NCI-H345 (cell line): ENCODE data around the gene EIF1AD.
A peak's percentile ranks its signal among the peaks of the same experiment; 100 is the strongest.
"Not testable (repeated sequence)": the region's sequence is repeated elsewhere in the genome, so short reads cannot be mapped to it uniquely, and the experiment has no call there.

Source experiments
- DNase-seq: peaks from one replicate; lab custom pipeline; 2025; lab: John Stamatoyannopoulos, UW

Gene EIF1AD

DNA sequence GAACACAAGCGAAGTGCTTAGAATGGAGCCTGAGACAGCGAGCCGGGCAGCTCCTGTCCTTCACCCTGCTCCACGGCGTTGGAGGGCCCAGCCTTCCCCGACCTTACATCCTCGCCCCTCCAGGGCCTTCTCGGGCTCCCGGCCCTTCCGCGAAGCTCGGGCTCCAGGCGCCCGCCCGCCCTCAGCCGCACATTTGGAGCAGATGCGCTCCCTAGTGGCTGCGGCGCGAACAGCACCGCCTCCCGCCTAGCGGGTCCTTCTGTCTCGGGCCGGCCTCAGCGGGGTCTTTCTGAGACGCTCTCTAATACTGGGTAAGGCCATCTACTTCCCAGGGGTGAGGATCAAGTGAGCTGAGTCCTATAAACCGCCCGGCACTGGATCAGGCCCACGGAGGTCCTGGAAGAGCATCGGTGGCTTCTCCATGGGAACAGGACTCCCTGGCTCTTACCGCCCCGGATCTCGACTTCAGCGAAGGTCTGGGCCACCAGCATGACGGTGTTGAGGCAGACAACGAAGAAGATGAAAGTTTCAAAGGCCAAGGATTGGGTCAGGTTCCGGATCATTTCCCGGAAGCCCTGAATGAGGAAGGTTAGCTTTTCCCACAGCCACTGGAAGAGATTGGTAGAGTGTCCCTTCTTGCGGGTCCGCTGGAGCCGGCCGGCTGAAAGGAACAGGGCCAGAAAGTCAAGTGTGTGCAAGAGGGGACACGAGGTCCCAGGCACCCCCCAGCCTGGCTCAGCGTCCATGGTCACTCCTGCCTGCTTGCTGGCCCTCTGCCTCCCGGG is 20.6 kb upstream of the EIF1AD start:
- peak; percentile 68 for DNase-seq

DNA sequence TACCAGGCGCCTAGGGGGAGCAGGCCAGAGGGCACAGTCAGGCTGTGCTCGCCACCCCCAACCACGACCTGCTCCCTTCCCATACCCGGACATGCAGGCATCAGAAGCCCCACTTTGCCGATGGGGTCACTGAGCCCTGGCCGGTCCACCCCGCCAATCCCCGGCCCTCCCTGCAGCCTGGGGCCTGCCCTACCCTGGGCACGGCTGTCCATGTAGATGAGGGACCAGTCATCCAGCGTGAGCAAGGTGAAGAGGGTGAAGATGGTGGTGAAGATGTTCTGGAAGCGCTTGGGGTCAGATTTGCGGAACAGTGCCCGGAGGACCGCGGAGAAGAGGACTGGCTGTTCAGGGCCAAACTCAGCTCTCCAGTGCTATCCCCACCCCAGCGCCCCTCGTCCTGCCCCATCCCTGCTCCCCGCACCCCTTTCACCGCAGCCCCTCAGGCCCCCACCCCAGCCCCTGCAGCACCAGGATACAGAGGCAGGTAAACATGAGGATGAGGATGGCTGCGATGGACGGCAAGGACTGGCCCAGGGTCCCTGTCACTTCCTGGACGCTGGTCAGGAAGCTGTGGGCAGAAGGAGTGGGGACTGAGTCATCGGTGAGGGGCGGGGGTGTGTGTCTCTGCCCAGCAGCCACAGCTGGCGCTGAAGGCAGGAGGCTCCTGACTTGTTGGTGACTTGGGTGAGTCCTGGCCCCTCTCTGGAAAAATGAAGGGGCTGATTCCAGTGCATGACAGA is 18.8 kb upstream of the EIF1AD start:
- DNase-seq, result no peak

DNA sequence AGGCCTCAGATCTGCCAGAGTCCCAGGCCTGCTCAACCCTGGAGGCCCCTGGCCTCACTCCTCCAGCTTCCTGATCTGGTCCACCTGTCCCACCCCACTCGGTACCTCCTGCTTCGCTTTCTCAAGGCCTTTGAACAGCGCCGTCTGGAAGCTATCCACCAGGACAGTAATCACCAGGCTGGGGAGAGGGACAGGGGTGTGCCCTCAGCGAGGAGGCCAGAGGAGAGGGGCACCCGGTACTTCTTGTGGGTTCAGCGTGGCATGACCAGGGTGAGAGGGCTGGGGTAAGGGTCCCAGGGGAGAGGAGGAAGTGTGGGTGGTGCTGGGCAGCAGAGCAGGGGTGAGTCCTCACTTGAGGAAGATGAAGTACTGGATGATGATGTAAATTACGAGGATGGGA is 18.3 kb upstream of the EIF1AD start:
- DNase-seq, result no peak

DNA sequence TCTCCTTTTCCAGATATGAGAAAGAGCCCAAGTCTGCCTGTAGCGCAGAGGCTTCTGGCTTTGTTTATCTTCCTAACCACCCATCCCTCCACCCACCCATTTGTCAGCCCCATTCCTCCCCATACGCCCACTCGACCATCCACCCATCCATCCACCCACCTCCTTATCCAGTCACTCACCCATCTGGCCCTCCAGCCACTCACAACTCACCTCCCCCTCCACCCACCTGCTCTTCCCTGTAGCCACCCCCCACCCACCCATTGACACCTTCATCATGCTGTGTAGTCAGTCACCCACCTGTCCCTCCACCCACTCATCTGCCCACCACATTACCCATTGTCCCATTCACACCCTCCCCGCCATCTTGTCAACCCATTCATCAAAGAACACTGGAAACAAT is 15.4 kb upstream of the EIF1AD start:
- DNase-seq, result peak; percentile 65

DNA sequence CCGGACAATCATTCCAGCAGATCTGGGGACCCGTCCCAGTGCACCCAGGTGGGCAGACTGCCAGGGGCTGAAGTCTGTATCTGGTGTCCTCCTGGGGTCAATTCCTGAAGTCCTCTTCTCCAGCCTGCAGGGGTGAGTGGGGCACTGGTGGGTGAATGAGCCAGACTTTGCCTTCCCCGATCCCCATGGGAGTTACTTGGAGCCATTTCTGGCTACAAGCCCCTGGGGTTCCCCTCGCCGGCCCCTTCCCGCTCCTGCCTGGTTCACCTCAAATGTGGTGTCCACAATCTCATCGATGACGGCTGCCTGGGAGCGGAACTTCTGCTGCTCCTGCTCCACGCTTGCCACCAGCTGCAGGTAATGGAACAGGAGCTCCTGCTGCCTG is 14.8 kb upstream of the EIF1AD start:
- no peak for DNase-seq

DNA sequence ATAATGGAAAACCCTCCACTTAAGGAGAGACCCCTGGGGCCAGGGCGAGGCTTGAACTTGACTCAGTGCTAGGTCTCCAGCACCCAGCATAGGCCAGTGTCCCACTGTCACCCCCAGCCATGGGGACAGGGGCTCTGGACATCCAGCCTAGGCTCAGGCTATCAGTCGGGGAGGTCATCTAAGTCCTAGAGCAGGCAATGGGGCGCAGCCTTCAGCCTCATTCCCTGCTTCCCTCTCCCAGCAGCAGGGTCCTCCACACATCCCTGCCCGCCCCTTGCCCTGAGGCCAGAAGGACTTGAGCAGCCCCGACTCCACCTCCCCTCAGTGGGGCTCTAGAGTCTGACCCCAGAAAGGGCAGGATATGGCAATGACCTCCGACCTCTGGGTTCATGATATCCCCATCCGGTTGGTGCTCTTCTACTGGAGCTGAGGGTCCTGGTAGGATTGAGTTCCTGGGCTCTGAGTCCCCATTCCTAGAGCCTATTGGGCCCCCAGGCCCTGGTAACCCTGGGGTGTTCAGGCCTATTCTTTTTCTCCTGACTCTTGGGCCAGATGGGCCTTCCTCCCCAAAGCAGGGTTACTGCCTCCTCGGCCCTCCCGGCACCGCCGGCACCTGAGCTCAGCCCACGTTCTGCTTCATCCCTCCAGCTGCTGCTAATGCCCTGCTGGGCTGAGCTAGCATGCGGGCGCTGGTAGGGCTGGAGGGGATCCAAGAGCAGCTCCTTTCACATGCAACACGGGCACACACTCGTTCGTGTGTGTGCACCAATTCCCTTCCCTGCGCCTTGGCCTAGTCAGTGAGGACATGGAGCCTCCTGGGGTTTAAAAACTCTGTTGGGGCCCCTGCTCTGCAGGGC is 14.2 kb upstream of the EIF1AD start:
- peak; percentile 57 for DNase-seq

DNA sequence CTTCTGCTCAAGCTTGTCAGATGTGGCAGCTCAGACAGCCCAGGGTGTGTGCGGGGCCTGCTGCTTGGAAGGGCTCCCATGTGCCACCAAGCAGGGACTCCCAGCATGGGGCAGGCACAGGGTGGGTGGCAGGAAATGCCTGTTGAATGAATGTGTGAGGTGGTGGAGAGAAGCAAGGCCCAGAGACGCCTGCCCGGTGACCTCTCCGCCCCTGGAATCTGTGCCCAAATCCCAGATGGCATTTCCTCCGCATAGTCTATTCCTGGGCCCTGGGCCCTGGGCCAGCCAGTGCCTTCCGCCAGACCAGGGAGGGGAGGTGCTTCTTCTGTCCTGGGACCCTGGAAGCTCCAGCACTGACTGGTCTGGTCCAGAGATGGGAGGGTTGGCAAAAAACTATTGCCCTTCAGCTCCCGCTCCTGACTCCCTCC is 13.5 kb upstream of the EIF1AD start:
- DNase-seq, result no peak

DNA sequence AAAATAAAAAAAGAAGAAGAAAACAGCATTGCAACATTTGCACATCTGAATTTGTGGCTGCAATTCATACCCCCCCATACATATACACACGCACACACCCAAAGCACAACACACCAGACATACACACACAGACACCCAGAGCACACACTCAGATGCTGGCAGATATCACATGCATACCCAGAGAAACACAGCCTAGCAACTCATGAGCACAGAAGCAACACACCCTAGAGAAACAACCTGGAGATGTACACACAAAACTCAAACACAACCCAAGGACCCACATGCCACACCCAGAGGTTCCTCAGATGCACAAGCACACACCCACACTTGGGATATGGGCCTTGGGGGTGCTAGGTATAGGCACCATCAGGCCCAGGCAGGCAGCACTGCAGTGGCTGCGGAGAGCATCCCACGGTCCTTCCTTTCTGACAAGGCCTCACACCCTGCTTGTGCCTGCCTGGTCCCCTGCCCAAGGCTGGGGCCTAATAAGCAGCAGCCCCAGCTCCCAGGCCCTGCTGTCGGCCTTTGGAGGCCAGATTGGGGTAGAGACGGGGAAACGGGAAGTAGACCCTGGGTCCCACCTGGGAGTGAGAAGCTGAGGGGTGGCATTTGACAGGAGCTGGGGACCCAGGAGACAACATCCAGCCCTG is 13.0 kb upstream of the EIF1AD start:
- no peak for DNase-seq

DNA sequence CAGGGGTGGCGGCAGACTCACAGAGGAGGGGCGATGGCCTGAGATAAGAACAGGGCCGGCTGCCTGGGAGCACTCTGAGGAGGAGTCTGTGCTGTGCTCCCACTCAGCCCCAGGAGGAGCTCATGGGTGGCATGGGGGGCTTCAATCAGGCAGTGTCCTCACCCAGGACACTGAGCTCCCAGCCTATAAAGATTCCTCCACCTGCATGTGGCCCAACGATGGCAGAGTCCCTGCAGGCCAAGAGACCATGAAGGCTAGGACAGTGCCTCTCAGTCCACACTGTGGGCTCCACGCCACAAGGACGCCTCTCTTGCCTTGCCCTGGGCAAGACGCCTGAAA is 11.8 kb upstream of the EIF1AD start:
- no peak for DNase-seq

DNA sequence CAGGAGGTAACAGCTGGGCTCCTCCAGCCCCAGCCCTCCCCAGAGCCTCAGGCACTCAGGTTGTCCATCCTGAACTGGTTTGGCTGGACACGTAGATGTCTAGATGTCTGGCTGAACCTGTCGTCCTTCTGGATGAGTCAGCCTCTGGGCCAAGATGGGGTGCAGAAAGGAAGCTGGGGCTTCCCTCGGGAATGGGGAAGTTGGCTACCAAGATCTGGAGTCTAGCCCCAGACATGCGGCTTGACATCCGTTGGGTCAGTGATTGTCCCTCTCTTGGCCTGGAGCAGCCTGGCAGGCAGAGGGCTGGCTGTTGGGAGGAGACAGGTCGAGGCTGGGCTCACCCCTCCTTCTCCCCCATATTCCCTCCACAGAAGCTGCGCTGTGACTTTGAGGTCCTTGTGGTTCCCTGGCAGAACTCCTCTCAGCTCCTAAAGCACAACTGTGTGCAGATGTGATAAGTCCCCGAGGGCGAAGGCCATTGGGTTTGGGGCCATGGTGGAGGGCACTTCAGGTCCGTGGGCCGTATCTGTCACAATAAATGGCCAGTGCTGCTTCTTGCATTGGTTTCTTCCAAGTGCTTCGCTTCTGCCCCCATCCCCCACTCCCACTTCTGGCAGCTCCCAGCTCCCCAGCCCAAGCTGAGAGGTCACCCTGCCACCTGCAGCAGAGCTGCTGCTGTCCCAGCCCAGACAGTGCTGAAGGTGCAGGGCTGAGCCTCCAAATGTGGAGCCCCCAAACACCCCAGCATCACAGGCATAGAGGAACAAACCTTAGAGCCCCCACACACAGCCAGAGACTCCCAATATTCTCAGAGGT is 11.2 kb upstream of the EIF1AD start:
- DNase-seq, result no peak

DNA sequence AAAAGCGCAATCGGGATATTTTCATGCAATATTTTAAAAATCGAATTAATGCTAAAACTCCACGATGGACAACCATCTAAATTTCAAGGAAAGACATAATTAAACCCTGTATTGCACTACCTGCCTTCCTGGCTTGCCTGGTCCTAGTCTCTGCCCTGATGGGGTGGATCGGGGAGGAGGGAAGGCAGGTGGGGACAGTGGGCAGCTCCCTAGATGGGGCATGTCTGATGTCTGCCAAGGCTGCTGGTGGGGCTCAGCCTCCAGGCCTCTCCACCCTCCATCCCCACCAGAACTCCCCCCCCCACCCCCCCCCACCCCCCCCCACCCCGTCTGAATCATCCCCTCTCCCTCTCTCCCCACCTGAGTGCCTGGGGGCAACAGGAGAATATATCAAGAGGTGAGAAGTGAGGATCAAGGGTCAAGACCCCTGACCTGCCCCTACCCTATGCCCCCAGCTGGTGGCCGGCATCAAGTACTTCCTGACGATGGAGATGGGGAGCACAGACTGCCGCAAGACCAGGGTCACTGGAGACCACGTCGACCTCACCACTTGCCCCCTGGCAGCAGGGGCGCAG is 10.5 kb upstream of the EIF1AD start:
- no peak for DNase-seq

DNA sequence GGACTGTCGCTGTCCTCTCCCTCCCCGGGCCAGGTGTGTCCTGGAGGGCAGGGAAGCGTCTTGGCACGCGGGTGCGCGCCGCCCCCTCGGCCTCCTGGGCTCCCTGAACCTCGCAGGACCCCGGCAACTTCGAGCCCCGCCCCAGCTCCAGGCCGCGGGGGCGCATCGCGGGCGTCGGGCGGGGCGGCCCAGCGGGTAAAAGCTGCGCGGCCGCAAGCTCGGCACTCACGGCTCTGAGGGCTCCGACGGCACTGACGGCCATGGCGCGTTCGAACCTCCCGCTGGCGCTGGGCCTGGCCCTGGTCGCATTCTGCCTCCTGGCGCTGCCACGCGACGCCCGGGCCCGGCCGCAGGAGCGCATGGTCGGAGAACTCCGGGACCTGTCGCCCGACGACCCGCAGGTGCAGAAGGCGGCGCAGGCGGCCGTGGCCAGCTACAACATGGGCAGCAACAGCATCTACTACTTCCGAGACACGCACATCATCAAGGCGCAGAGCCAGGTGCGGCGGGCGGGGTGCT is 9.9 kb upstream of the EIF1AD start, which contains the start of gene CST6:
Gene CST6 (plus strand): TSS at position 224 of the 519 bp plus-strand sequence. CDS start 37 bp downstream, at position 261.
- peak; percentile 19 for DNase-seq

DNA sequence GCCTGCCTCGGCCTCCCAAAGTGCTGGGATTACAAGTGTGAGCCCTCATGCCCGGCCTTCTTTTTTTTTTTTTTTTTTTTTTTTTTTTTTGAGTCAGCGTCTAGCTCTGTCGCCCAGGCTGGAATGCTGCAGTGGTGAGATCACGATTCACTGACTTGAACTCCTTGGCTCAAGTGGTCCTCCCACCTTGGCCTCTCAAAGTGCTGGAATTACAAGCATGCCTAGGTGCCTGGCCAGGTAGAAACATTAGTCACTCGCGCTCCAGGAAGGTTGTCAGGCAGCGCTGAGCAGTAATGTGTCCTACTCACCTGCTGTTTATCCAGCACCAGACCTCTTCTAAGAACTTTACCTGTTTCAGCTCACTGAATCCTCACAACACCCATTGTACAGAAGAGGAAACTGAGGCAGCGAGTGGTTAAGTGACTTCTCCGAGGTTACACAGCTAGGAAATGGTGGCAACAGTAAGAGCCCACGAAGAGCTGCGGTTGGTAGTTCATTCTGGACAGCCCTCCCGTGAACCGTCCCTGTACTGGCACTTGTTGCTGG is 9.4 kb upstream of the EIF1AD start:
- no peak for DNase-seq

DNA sequence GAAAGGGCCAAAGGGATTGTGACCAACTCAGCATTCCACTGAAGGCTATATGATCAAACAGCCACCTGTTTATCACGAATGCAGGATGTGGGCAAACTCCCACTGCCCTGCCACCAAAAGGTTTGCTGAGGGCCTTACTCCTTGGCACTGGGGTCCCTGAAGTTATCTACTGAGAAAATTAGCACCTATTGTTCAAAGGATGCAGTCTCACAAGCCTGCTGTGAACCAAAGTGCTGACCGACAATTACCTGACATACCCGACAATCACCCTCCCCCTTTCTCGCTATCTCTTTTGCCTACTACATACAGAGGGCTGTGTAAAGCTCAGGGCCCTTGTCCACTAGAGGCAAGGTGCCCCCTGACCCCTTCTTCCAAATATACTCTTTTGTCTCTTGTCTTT is 8.1 kb upstream of the EIF1AD start:
- DNase-seq, result not testable (repeated sequence)

DNA sequence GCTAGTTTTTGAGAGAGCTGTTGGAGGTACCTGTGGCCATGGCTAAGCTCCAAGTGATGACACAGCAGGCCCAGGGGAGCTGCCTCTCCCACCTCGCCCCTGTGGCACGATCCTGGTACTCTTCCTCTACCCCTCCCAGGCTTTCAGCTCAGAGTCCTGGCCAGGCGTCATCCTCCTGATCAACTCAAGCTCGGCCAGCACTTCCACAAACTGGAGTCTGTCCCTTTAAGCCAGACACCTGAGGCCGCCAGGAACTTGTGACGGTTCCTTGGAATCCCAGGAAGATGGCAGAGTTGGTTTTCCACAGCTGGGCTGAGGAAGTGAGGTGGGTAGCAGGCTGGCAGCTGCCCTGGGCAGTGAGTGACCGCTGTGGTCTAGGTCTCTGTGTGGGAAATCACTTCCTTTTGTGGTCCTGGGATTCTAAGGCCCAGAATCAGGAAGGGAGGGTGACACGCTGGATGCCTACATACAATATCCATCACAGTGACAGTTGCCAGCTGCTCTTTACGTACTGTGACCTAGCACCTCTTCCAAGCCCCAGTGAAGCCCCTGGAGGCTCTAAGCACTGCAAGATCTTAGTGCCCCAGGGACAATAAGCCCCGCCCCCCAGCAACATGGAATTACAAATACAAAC is 6.6 kb upstream of the EIF1AD start:
- DNase-seq, result peak; percentile 23

DNA sequence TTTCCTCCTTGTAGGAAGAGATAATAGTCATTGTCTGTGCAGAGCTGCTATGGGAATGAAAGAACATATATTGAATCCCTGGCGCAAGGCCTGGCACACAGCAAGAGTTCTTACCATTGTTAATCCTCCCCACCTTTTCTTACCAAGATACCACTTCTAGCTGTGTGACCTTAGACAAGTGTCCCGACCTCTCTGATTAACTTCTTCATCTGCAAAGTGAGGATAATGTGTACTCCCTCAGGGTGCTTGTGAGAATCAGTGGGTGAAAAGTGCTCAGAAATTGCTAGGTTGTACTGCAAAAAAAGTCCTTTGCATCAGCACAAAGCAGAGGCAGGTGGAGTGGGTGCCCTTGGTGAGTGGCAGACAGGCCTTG is 6.1 kb upstream of the EIF1AD start:
- DNase-seq, result no peak

DNA sequence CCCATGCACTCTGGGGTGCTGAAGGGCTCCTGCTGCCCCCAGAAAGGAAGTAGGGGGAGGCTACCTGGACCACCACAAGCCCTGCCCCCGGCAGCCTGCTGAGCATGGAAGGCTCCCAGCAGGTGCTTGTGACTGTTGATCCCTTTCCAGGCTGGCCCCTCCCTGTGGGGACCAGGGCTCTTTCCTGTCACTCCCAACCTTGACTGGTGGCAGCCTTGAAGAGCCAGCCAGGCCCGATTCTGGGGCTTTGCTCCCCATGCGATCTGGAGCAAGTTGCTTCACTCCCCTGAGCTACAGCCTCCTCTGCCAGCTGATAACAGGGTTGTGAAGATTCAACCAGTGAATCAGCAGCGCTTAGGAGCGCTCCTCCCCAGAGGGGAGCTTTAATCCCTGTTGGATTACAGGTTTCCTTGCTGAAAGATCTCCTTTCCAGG is 5.3 kb upstream of the EIF1AD start:
- no peak for DNase-seq

DNA sequence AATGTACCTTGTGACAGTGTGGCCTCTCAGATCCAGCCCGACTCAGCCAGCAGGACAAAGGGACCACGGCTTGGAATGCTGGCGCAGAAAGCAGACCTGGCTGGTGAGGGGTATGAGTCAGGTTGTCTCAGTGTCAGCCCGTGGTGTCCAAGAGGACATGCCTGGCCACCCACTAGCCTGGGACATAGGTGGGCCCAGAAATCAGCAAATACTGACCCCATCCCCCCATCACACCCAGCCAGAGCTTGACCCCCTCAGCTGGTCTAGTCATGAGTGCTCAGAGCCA is 4.9 kb upstream of the EIF1AD start:
- DNase-seq, result no peak

DNA sequence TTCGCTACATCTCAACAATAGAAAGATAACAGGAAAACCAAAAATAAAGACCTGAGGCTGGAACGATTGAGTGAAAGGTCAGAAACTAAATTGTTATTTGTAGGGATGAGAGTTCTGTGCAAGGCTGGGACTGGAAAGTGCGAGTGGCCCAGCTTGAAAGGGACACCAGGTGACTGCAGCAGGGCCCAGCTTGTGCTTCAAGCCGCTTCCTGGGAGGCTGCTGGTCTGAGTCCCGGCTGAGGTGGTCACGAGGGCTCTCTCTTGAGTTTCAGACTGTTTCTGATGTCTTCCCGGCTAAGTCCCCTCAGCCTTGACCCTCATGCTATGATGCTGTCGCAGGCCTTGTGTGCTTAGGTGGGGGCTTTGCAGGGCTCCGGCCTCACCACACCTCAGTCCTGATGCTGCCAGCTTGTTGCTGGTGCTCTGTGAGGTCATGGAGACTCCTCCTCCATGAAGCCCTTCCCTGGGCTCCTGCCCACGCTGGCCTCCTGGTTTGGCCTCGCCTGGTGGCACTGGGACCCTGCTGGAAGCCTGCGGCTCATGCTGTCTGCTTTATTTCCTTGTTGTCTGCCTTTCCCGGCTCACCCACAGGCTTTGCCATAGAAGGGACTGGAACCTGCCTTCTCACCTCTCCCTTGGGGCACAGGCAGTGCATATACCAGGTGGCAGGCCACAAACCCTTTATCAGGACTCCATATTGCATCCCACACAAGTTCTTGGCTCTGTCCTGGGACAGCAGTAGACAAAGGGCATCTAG is 4.4 kb upstream of the EIF1AD start:
- no peak for DNase-seq
